Smooth muscle cell (in vitro differentiated cells): ENCODE results near the gene RBM15. TPM values are rescaled to one million over a fixed set of nuclear protein-coding genes. Genes with fewer than 3 reads are reported as not detected.

Experiments used
- DNase-seq: peaks from one replicate; lab custom pipeline; 2025; ENCODE audit not compliant: unreplicated experiment; lab: John Stamatoyannopoulos, UW
- H2AFZ ChIP-seq: fragments of 200-600 bp; sonication (generic); 2 replicates; pipeline ENCODE4 v1.6.0; 2016; ENCODE audit warnings: antibody characterized with exemption, low read depth, mild to moderate bottlenecking
- H3F3A ChIP-seq: fragments of 200-600 bp; sonication (generic); 2 replicates; pipeline ENCODE4 v1.6.0; 2017; ENCODE audit warnings: antibody characterized with exemption, low read depth
- H3K27ac ChIP-seq: fragments of 200-600 bp; sonication (generic); 2 replicates; pipeline ENCODE4 v1.5.1; 2016; ENCODE audit warnings: low read depth, mild to moderate bottlenecking
- H3K27me3 ChIP-seq: fragments of 200-600 bp; sonication (generic); 2 replicates; pipeline ENCODE4 v1.6.1; 2016; ENCODE audit warnings: low read depth, mild to moderate bottlenecking
- H3K36me3 ChIP-seq: fragments of 200-600 bp; sonication (generic); 2 replicates; pipeline ENCODE4 v1.5.1; 2016; ENCODE audit warnings: low read depth
- H3K4me1 ChIP-seq: fragments of 200-600 bp; sonication (generic); 2 replicates; pipeline ENCODE4 v1.5.1; 2016; ENCODE audit warnings: low read depth
- H3K4me2 ChIP-seq: fragments of 200-600 bp; sonication (generic); 2 replicates; pipeline ENCODE4 v1.6.0; 2016; ENCODE audit warnings: mild to moderate bottlenecking
- H3K4me3 ChIP-seq: fragments of 200-600 bp; sonication (generic); 2 replicates; pipeline ENCODE4 v1.5.1; 2016; ENCODE audit warnings: mild to moderate bottlenecking
- H3K79me2 ChIP-seq: fragments of 200-600 bp; sonication (generic); 2 replicates; pipeline ENCODE4 v1.6.0; 2016; ENCODE audit warnings: low read depth, mild to moderate bottlenecking
- H3K9ac ChIP-seq: fragments of 200-600 bp; sonication (generic); 2 replicates; pipeline ENCODE4 v1.6.0; 2016; ENCODE audit warnings: low read depth
- H3K9me3 ChIP-seq: fragments of 200-600 bp; sonication (generic); replicated peaks from 2 replicates; pipeline ENCODE4 v1.5.1; 2016; ENCODE audit warnings: low read depth
- H4K20me1 ChIP-seq: fragments of 200-600 bp; sonication (generic); 2 replicates; pipeline ENCODE4 v1.6.0; 2016; ENCODE audit warnings: low read depth
- whole genome bisulfite sequencing: methylation state at CpG from one replicate; pipeline ENCODE4 v1.1.7; 2016; ENCODE audit warnings: low lambda C conversion rate; 5-methylcytosine and 5-hydroxymethylcytosine counted together
- polyA plus RNA-seq: library from polyadenylated mRNA; unstranded; fragments of >200 nt; fragmentation: Nextera tagmentation; extraction: Ambion mirVana; gene quantifications from 2 replicates; pipeline ENCODE4 v1.2.1, GENCODE V29; 2016
- total RNA-seq: library from RNA; depleted of rRNA; stranded (reverse); fragments of >200 nt; gene quantifications from 2 replicates; pipeline ENCODE4 v1.2.3, GENCODE V29; 2014
- TF ChIP-seq, protein P1 (sequence below): fragments of 200-600 bp; sonication (generic); IDR thresholded peaks from 2 replicates; pipeline ENCODE4 v1.5.1; 2017; ENCODE audit warnings: borderline replicate concordance, mild to moderate bottlenecking, antibody characterized with exemption; ENCODE audit not compliant: insufficient read depth, poor library complexity, severe bottlenecking

The RBM15 gene
- total and polyA plus RNA-seq, 2 experiments from 2014 or later, result 5.3 to 32.9 TPM

GRCh38 chr1:110384581-110385321 is 45.6 kb downstream of the RBM15 start:
- Histone ChIP-seq H3K4me1 (peaks cover under 1% of the 10 kb centered on the region), H3K79me2 (no peaks in the 10 kb centered on the region), H3K4me3 (no peak overlapping the region), H3K27me3 (no peaks in the 10 kb centered on the region), H3K4me2 (no peak overlapping the region), H3K36me3 (no peaks in the 10 kb centered on the region), H3F3A (no peaks in the 10 kb centered on the region), H4K20me1 (no peaks in the 10 kb centered on the region), H2AFZ (no peak overlapping the region), H3K27ac (no peak overlapping the region), H3K9me3 (no peaks in the 10 kb centered on the region), H3K9ac (no peak overlapping the region)
- WGBS, result 97% methylated on average over 19 of the region's 19 CpGs
- no peak for DNase-seq
- TF ChIP-seq, protein P1, sequence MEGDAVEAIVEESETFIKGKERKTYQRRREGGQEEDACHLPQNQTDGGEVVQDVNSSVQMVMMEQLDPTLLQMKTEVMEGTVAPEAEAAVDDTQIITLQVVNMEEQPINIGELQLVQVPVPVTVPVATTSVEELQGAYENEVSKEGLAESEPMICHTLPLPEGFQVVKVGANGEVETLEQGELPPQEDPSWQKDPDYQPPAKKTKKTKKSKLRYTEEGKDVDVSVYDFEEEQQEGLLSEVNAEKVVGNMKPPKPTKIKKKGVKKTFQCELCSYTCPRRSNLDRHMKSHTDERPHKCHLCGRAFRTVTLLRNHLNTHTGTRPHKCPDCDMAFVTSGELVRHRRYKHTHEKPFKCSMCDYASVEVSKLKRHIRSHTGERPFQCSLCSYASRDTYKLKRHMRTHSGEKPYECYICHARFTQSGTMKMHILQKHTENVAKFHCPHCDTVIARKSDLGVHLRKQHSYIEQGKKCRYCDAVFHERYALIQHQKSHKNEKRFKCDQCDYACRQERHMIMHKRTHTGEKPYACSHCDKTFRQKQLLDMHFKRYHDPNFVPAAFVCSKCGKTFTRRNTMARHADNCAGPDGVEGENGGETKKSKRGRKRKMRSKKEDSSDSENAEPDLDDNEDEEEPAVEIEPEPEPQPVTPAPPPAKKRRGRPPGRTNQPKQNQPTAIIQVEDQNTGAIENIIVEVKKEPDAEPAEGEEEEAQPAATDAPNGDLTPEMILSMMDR, result no peak

DNA sequence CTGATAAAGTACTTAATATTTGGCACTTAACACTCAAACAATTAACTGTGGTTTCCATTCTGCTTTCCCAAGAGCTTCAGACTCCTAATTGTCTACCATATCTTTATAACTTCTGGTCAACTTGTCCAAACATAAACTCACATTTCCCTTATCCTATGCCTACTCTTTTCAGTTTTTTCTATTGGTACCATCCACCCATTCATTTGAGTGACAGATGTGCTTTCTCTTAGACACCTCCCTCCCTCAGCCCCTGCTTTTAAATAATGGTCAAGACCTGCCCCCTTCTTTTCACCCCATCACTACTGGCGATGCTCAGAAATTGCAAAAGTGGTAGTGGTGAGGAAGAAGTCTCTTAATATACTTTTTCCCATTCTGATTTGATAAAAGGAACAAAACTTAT is 46.2 kb downstream of the RBM15 start:
- Histone ChIP-seq H2AFZ (no peak overlapping the region), H3K4me3 (no peak overlapping the region), H3F3A (no peaks in the 10 kb centered on the region), H3K9ac (no peak overlapping the region), H4K20me1 (no peaks in the 10 kb centered on the region), H3K79me2 (no peaks in the 10 kb centered on the region), H3K36me3 (no peaks in the 10 kb centered on the region), H3K4me1 (peaks cover 7% of the 10 kb centered on the region), H3K27ac (no peak overlapping the region), H3K9me3 (no peaks in the 10 kb centered on the region), H3K4me2 (no peak overlapping the region), H3K27me3 (no peaks in the 10 kb centered on the region)
- TF ChIP-seq, protein P1, result no peak
- 100% methylated on average over 1 of the region's 1 CpG for WGBS
- no peak for DNase-seq

DNA sequence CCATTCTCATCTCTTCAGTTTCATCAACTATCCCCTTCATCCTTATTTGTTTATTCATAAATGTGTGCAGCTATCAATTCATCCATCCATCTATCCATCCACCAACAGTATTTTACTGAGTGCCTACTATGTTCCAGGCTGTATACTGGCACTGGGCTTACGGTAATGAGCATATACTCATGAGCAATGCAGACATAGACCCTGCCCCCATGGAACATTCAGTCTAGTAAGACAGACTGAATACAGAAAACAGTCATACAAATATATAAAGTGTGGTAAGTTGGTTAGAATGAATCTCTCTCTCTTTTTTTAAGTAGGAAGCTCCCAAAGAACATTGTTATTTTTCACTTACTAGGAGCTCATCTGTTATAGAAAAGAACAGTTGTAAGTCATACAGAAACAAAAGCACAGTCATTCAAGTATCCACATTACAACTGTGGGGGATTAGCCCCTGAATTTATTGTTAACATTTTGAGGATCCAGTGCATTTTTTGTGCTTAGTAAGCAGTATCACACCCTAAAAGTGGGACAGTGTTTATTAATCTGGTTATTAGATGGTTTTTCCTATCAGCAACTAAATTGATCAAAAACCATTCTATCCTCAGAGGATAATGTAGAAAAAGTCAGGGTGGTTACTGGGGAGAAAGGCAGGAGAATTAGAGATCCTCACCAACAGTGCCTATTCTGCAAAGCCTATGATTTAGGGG is 48.0 kb downstream of the RBM15 start:
- H3K27ac ChIP-seq, result no peak overlapping the region
- no peak for DNase-seq

More for the DNA sequence above, 48.0 kb downstream of the RBM15 start:
- Histone ChIP-seq H3K4me1 (peaks cover 21% of the 10 kb centered on the region), H2AFZ (no peak overlapping the region), H3K36me3 (no peaks in the 10 kb centered on the region), H4K20me1 (no peaks in the 10 kb centered on the region), H3K9me3 (no peaks in the 10 kb centered on the region), H3F3A (peaks cover 7% of the 10 kb centered on the region), H3K4me3 (no peak overlapping the region), H3K4me2 (no peak overlapping the region), H3K79me2 (no peaks in the 10 kb centered on the region), H3K27me3 (no peaks in the 10 kb centered on the region), H3K9ac (no peak overlapping the region)
- TF ChIP-seq, protein P1, result no peak
- WGBS, result 100% methylated on average over 1 of the region's 1 CpG
